Ishikawa (cell line): ENCODE measurements around the gene FBXO31.

ENCODE experiments used
- CREB1 ChIP-seq: IDR thresholded peaks from 2 replicates; pipeline ENCODE4 v1.6.1; 2012; ENCODE audit warnings: low read depth
- FOXM1 ChIP-seq: IDR thresholded peaks from 2 replicates; pipeline ENCODE4 v1.6.1; 2012; ENCODE audit warnings: low read depth, borderline replicate concordance
- MAX ChIP-seq: IDR thresholded peaks from 2 replicates; pipeline ENCODE4 v1.6.1; 2012
- REST ChIP-seq: IDR thresholded peaks from 2 replicates; pipeline ENCODE4 v1.6.1; 2012; ENCODE audit warnings: low read depth, mild to moderate bottlenecking
- TAF1 ChIP-seq: IDR thresholded peaks from 2 replicates; pipeline ENCODE4 v1.6.1; 2012; ENCODE audit warnings: low read depth, mild to moderate bottlenecking
- TCF12 ChIP-seq: IDR thresholded peaks from 2 replicates; pipeline ENCODE4 v1.6.1; 2012; ENCODE audit warnings: low read depth
- YY1 ChIP-seq: IDR thresholded peaks from 2 replicates; pipeline ENCODE4 v1.6.1; 2012; ENCODE audit warnings: low read depth

- TF ChIP-seq CREB1 (no peak), YY1 (no peak), REST (no peak), TAF1 (no peak), FOXM1 (no peak), MAX (no peak), TCF12 (no peak)
These were observed 5.7 kb upstream of the FBXO31 start for GRCh38 chr16:87389245-87389644.
